NB4 (cell line): ENCODE data around the gene TBC1D21.

Experiments
- TF ChIP-seq, protein P1 (sequence below): IDR thresholded peaks from one replicate; pipeline ENCODE4 v1.5.1; 2012; ENCODE audit warnings: low read depth, low read length
- TF ChIP-seq, protein P2 (sequence below): IDR thresholded peaks from 2 replicates; pipeline ENCODE4 v1.6.1; 2011; ENCODE audit warnings: low read depth, low read length

DNA sequence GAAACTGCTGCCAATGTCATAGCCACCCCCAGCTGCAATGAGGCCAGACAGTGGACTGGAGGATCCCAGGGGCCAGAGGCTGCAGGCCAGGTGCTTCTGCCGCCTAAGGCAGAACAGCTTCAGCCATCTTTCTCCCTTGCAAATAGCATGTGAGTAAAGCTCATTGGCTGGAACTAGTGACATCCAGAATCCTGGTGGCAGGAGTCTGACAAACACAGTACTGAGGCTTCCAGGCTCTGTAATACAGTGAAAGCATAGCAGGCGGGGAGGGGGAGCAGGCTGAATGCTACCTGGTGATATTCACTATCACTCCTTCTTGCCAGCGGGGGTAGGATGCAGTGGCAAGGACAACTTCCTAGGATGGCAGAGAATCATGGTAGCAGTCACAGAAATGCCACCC lies 36.5 kb upstream of the TBC1D21 start:
- TF ChIP-seq, protein P1, sequence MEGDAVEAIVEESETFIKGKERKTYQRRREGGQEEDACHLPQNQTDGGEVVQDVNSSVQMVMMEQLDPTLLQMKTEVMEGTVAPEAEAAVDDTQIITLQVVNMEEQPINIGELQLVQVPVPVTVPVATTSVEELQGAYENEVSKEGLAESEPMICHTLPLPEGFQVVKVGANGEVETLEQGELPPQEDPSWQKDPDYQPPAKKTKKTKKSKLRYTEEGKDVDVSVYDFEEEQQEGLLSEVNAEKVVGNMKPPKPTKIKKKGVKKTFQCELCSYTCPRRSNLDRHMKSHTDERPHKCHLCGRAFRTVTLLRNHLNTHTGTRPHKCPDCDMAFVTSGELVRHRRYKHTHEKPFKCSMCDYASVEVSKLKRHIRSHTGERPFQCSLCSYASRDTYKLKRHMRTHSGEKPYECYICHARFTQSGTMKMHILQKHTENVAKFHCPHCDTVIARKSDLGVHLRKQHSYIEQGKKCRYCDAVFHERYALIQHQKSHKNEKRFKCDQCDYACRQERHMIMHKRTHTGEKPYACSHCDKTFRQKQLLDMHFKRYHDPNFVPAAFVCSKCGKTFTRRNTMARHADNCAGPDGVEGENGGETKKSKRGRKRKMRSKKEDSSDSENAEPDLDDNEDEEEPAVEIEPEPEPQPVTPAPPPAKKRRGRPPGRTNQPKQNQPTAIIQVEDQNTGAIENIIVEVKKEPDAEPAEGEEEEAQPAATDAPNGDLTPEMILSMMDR = no peak
- TF ChIP-seq, protein P2, sequence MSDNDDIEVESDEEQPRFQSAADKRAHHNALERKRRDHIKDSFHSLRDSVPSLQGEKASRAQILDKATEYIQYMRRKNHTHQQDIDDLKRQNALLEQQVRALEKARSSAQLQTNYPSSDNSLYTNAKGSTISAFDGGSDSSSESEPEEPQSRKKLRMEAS = no peak
